ENCODE results near the gene RANBP3L.

RANBP3L gene

DNA sequence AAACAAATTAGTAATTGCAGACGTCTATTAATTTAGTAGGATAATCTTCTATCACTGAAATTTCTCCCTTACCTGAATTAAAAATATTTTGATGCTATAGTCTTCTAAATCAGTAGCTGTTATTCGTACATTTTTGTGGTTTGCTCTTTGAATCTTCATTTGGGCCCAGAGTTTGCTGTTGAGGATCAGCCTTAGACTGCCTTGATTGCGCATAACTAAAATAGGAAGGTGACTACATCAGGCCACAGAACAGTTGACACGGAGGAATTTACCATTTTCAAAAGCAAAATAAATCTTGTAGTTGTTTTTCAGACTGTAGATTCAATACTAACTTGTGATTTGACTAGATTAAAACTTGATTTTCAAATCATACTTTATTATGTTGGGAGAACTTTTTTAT is 48.1 kb downstream of the RANBP3L start:
- H3K36me3 ChIP-seq, result no peaks in the 10 kb centered on the region
- no peaks in the 10 kb centered on the region for H3K9me3 ChIP-seq (replicated peaks in 1 of 11)
- H3K4me3 ChIP-seq, result no peak overlapping the region
- no peaks in the 10 kb centered on the region for H4K20me1 ChIP-seq
- H3K4me1 ChIP-seq, result 0 out of 20 replicates have a peak, but pooled peaks cover 0 to 5% (median 0%) of the 10 kb centered on the region in 10 experiments
- no peak overlapping the region for H3K27ac ChIP-seq
- no peak overlapping the region for H3K9ac ChIP-seq
- H3K4me2 ChIP-seq, result no peak overlapping the region
- H3K27me3 ChIP-seq, result no peaks in the 10 kb centered on the region
- no peak for TF ChIP-seq Cebpa-rat (IDR thresholded peaks at IDR 0.05)

DNA sequence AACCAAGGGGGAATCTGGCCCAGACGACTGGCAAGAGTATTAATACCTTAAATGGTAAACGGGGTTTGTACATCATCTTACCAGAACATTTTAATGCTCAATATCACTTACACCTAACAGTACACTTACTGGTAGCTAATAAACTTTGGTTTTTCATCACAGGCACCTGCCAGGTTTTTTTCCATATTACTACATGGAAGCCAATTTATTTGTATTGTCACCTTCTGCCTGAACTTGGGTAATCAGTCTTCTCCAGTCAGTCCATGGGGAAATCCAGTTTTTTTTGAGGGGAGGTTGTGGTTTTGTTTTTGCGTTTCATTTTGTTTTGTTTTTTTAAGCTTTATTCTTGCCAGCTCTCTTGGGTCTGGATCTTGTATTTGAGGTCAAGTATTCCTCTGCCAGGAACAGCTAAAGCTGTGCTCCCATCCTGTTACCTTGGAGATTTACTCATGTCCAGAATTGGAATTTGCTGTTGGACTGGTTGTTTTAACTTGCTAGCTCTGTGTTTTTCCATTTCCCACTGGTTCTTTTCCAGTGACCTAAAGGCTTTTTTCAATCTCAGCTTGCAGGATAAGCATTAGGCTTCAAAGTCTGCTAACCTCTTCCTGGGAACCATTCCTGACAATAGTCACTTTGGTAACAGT is 48.9 kb downstream of the RANBP3L start:
- no peak for TF ChIP-seq Cebpa-rat (IDR thresholded peaks at IDR 0.05)
- H3K36me3 ChIP-seq, result no peaks in the 10 kb centered on the region
- H3K9ac ChIP-seq, result no peak overlapping the region
- 0 out of 22 replicates have a peak overlapping the region, but pooled peaks of 1 of the 11 experiments have one; percentile 11 for H3K4me2 ChIP-seq
- H3K9me3 ChIP-seq (replicated peaks in 1 of 11), result no peaks in the 10 kb centered on the region
- no peaks in the 10 kb centered on the region for H4K20me1 ChIP-seq
- H3K4me3 ChIP-seq, result no peak overlapping the region
- H3K27me3 ChIP-seq, result no peaks in the 10 kb centered on the region
- 0 out of 20 replicates have a peak, but pooled peaks cover 0 to 5% (median 0%) of the 10 kb centered on the region in 10 experiments for H3K4me1 ChIP-seq
- no peak overlapping the region for H3K27ac ChIP-seq

DNA sequence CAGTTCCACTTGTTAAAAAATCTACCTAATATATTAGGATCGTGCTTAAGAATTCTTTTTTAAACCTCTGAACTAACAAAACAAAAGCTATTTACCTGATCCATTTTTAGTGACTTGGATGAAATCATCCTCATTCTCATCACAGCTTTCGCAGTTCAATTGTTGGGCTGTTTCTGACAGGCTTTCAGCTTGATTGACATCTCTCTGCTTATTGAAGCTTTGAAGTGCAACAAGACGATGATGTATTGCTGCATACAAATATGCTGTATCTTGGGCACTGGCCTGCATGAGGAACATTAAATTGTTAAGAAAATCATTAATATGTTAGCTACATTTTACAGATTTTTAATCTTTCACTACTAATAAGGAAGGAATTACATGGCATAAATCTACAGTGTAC is 50.5 kb downstream of the RANBP3L start:
- no peak for TF ChIP-seq Cebpa-rat (IDR thresholded peaks at IDR 0.05)
- Histone ChIP-seq H3K9ac (no peak overlapping the region), H3K36me3 (no peaks in the 10 kb centered on the region)

DNA sequence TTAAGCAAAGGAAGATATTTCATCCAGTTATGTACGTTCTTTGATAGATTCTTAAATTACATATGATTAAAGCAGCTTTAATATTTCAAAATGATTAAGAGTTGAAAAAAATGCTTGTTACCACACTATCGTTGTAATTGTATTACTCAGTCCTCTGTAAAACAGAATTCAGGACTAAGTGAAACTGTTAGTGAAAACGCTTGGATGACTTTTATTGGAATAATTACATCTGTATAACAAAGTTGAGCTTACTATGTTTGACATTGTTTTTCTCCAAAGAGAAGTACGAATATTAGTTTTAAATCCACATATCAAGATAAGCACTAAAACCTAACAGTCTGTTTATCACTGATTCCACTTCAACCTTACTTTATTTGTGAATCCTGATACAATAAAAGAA is 51.3 kb downstream of the RANBP3L start:
- Histone ChIP-seq H3K4me2 (no peak overlapping the region), H3K9ac (no peak overlapping the region), H3K4me1 (0 out of 20 replicates have a peak, but pooled peaks cover 0 to 5% (median 0%) of the 10 kb centered on the region in 10 experiments), H3K36me3 (no peaks in the 10 kb centered on the region), H3K4me3 (no peak overlapping the region), H4K20me1 (no peaks in the 10 kb centered on the region), H3K27me3 (no peaks in the 10 kb centered on the region), H3K9me3 (replicated peaks in 1 of 11) (no peaks in the 10 kb centered on the region), H3K27ac (no peak overlapping the region)
- no peak for TF ChIP-seq Cebpa-rat (IDR thresholded peaks at IDR 0.05)

More for the DNA sequence above, 50.5 kb downstream of the RANBP3L start:
- Histone ChIP-seq H3K4me1 (0 out of 20 replicates have a peak, but pooled peaks cover 0 to 5% (median 0%) of the 10 kb centered on the region in 10 experiments), H3K4me2 (no peak overlapping the region), H3K4me3 (no peak overlapping the region), H3K27ac (no peak overlapping the region), H4K20me1 (no peaks in the 10 kb centered on the region), H3K9me3 (replicated peaks in 1 of 11) (no peaks in the 10 kb centered on the region), H3K27me3 (no peaks in the 10 kb centered on the region)

DNA sequence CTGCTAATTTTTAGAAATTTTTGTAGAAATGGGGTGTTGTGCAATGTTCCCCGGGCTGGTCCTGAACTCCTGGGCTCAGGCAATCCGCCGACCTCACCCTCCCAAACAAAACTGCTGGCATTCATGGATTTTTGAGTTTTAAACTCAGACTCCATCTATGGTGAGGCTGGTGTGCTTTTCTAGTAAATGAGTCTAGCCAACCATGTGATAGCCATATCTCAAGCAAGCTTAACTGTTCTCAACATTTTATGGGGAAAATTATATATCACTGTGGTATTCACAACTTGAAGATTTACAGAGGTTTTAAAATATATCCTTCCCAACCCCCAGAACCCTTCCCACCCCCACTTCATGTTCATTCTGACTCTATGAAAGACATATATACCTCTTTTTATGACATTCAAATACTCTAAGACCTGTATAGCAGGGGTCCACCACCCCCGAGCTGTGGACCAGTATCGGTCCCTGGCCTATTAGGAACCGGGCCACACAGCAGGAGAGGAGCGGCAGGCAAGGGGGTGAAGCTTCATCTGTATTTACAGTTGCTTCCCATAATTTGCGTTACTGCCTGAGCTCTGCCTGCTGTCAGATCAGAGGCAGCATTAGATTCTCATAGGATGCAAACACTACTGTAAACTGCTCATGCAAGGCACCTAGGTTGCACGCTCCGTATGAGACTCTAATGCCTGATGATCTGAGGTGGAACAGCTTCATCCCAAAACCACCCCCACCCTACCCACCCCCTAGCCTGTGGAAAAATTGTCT is 55.5 kb downstream of the RANBP3L start:
- no peaks in the 10 kb centered on the region; a peak in 2 of 22 replicates for H3K9me3 ChIP-seq (replicated peaks in 1 of 11)
- TF ChIP-seq Cebpa-rat (IDR thresholded peaks at IDR 0.05), result peak in 1 of 11 experiments; percentile 45; a peak in 1 of 22 replicates
- peaks cover 7 to 13% (median 9%) of the 10 kb centered on the region in 10 experiments; a peak in 19 of 20 replicates for H3K4me1 ChIP-seq
- H4K20me1 ChIP-seq, result no peaks in the 10 kb centered on the region; a peak in 1 of 22 replicates
- no peak overlapping the region for H3K4me2 ChIP-seq
- H3K36me3 ChIP-seq, result no peaks in the 10 kb centered on the region
- H3K27me3 ChIP-seq, result no peaks in the 10 kb centered on the region
- H3K4me3 ChIP-seq, result no peak overlapping the region
- H3K27ac ChIP-seq, result no peak overlapping the region
- H3K9ac ChIP-seq, result no peak overlapping the region

DNA sequence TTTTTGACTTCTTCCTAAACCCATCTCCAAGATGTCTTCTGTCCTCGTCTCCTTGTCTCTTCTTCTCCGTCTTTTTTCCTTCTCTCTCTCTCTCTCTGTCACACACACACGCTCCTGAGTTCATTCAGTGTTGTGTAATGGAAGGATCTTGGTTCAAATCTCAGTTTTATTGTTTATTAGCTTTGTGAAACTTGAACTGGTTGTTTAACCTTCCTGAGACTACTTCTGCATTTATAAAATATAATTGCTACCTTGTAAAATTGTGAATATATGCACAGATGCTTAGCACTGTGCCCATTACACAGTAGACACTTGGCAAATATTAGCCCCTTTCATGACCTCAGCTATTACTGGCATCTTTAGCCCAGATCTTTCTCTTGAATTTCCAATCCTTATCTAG is 57.6 kb downstream of the RANBP3L start:
- Histone ChIP-seq H3K27me3 (no peaks in the 10 kb centered on the region), H3K4me3 (no peak overlapping the region), H3K36me3 (no peaks in the 10 kb centered on the region), H3K4me2 (no peak overlapping the region), H3K9ac (no peak overlapping the region), H4K20me1 (peaks cover 0 to 21% (median 2%) of the 10 kb centered on the region in 11 experiments; a peak in 7 of 22 replicates), H3K9me3 (replicated peaks in 1 of 11) (no peaks in the 10 kb centered on the region; a peak in 2 of 22 replicates), H3K27ac (no peak overlapping the region), H3K4me1 (peaks cover 23 to 27% (median 25%) of the 10 kb centered on the region in 10 experiments)
- no peak for TF ChIP-seq Cebpa-rat (IDR thresholded peaks at IDR 0.05)

DNA sequence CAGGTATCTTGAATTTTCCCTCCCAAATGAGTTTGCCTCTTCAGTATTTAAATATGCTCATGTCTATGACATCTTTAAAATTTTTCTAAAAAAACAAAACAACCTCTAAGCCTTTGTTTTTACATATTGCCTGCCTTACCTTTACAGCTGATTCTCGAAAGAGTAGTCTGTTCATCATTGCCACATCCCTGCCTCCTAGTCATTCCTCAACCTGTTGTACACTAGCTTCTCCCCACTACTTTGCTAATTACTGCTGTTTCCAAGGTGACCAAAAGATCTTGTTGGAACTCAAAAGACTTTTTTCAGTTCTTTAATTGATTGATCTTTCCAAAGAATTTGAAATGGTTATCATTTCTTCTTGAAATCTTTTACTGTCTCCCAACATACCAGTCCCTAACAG is 58.0 kb downstream of the RANBP3L start:
- H3K36me3 ChIP-seq, result no peaks in the 10 kb centered on the region
- no peaks in the 10 kb centered on the region for H3K27me3 ChIP-seq
- no peak overlapping the region for H3K27ac ChIP-seq
- no peak for TF ChIP-seq Cebpa-rat (IDR thresholded peaks at IDR 0.05)
- H3K4me3 ChIP-seq, result no peak overlapping the region
- H3K9me3 ChIP-seq (replicated peaks in 1 of 11), result no peaks in the 10 kb centered on the region; a peak in 2 of 22 replicates
- H3K4me1 ChIP-seq, result peaks cover 27 to 31% (median 29%) of the 10 kb centered on the region in 10 experiments
- H3K4me2 ChIP-seq, result no peak overlapping the region; a peak in 1 of 22 replicates
- peaks cover 0 to 25% (median 6%) of the 10 kb centered on the region in 11 experiments; a peak in 7 of 22 replicates for H4K20me1 ChIP-seq
- H3K9ac ChIP-seq, result no peak overlapping the region

DNA sequence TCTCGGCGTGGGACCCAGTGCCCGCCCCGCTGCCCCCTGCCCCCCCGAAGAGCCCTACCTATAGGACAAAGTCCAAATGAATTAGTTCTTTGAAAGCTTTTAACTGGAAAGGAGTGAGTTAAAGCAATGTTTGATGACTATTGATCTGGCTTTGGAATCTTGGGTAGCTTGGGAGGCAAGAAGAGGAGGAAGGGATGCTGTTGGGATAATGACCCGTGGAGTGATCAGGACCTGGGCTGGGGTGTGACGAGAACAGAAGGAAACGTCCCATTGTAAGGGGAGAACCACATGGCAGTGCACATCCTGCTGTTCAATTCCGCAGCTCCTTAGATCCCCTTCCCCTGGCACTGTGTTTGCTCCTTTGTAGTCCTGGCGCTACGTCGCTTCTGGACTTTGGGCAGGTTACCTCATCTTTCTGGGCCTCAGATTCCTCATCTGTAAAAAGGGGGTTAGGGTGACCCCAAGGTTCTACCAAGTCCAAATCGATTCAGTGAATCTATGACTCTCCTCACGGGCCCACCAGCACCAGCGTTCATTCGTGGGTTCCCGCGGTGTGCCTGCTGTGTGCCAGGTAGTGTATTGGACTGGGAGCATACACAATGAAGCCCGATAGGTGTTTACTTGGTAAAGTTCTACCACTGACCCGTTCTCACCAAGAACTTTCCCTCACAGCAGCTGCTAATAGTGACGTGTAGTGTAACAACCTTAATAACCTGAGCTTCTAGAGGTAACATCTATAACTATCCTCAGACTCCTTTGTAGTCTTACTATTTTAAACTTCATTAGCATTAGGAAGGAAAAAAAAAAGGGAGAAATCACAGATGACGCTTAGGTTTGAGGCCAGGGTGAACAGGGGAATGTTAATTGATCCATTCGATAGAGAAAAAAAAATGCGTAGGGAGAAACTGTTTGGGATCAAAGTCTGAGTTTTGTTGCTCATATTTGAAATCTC is 58.9 kb downstream of the RANBP3L start:
- TF ChIP-seq Cebpa-rat (IDR thresholded peaks at IDR 0.05), result no peak
- Histone ChIP-seq H3K27me3 (no peaks in the 10 kb centered on the region), H3K9me3 (replicated peaks in 1 of 11) (no peaks in the 10 kb centered on the region; a peak in 2 of 22 replicates), H3K4me1 (peaks cover 35 to 40% (median 37%) of the 10 kb centered on the region in 10 experiments), H4K20me1 (peaks cover 0 to 33% (median 14%) of the 10 kb centered on the region in 11 experiments; a peak in 8 of 22 replicates), H3K27ac (peak overlapping the region; percentile 78 to 99 (median 98)), H3K4me3 (peak overlapping the region; percentile 76 to 93 (median 89)), H3K9ac (peak overlapping the region; percentile 89 to 100 (median 97)), H3K4me2 (peak overlapping the region; percentile 61 to 98 (median 87)), H3K36me3 (peaks cover 0 to 5% (median 0%) of the 10 kb centered on the region in 11 experiments; a peak in 2 of 22 replicates)

All from BLaER1 treated with 17β-estradiol and CSF1 and Interleukin-3, amounts not matched to agents 10 nM and 100 nM (cell line).